Activated T-cell treated with anti-CD3 and anti-CD28 coated beads, Interleukin-2, amount 50 U/mL, for 24 hours (primary cell): ENCODE measurements around the gene SDS.
"Not testable (repeated sequence)": the region's sequence is repeated elsewhere in the genome, so short reads cannot be mapped to it uniquely, and the experiment has no call there.

Experiments used
- DNase-seq: peaks from one replicate; pipeline ENCODE4 v3.0.0-alpha.2; 2020
- H3K27ac Mint-ChIP-seq: 2 replicates; pipeline ENCODE4 v1.8.0; 2020; ENCODE audit warnings: mild to moderate bottlenecking, mixed read lengths
- H3K27me3 Mint-ChIP-seq: 2 replicates; pipeline ENCODE4 v1.8.0; 2020; ENCODE audit warnings: mixed read lengths
- H3K36me3 Mint-ChIP-seq: 2 replicates; pipeline ENCODE4 v1.8.0; 2020; ENCODE audit warnings: low read depth, mixed read lengths
- H3K4me1 Mint-ChIP-seq: 2 replicates; pipeline ENCODE4 v1.8.0; 2020; ENCODE audit warnings: low read depth, mixed read lengths
- H3K4me3 Mint-ChIP-seq: 2 replicates; pipeline ENCODE4 v1.8.0; 2020; ENCODE audit warnings: mild to moderate bottlenecking, moderate library complexity, mixed read lengths
- H3K9me3 Mint-ChIP-seq: 2 replicates; pipeline ENCODE4 v1.8.0; 2020; ENCODE audit warnings: mixed read lengths

The SDS gene

DNA sequence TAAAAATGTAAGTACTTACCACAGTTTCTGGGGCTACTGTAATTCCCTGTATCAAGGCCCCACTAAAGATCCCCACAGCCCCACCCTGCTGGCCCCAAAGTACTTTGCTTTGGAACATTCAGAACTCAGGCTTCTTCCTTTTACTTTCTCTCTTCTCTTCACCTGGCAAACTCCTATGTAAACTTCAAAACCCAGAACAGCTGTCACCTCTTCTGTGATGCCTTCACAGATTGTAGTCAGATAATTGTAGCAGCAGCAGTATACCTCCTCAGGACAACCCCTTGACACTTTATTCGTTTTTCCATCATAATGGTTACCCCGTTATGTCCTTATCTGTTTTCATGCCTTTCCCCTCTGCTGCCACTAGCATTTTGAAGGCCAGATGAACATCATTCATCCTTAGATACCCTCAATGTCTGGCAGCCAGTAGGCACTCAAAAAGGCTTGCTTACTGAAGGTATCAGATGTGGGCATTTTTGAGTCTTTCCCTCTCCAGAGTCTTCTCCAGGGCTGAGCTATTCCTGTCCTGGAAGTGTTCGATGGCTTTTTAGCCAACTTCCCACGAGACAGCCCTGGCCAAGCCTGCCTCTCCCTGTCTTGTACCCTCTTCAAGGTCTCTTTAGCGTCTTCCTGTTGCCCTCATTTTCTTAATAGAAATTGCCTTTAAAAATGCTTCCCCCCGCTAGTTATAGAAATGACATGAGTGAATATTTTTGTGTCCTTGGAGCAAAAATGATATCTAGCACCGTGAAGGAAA lies 37.9 kb downstream of the SDS start:
- no peak for DNase-seq
- H3K27me3 Mint-ChIP-seq, result no peaks in the 10 kb centered on the region
- H3K4me3 Mint-ChIP-seq, result no peak overlapping the region
- peaks cover 47% of the 10 kb centered on the region for H3K36me3 Mint-ChIP-seq
- H3K27ac Mint-ChIP-seq, result no peak overlapping the region
- H3K9me3 Mint-ChIP-seq, result no peaks in the 10 kb centered on the region
- peaks cover 6% of the 10 kb centered on the region for H3K4me1 Mint-ChIP-seq

DNA sequence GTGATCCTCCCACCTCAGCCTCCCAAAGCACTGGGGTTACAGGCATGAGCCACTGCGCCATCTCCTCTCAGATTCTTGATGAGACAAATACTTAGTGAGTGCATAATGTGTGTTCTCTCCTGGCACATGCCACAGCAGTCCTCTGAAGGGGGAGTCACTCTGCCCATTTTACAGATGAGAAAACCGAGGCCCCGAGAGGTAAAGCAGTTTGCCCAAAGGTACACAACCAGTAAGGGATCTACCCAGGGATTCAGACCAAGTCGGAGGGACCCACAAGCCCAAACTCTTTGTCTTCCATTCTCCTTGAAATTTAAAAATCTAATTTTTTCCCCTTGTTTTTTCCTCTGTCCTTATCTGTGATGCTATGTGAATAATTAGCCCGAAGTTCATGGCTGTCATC lies 39.0 kb downstream of the SDS start:
- Mint-ChIP-seq H3K4me1 (peaks cover 14% of the 10 kb centered on the region), H3K9me3 (no peaks in the 10 kb centered on the region), H3K4me3 (no peak overlapping the region), H3K27me3 (no peaks in the 10 kb centered on the region), H3K36me3 (peaks cover 46% of the 10 kb centered on the region), H3K27ac (no peak overlapping the region)
- DNase-seq, result no peak

DNA sequence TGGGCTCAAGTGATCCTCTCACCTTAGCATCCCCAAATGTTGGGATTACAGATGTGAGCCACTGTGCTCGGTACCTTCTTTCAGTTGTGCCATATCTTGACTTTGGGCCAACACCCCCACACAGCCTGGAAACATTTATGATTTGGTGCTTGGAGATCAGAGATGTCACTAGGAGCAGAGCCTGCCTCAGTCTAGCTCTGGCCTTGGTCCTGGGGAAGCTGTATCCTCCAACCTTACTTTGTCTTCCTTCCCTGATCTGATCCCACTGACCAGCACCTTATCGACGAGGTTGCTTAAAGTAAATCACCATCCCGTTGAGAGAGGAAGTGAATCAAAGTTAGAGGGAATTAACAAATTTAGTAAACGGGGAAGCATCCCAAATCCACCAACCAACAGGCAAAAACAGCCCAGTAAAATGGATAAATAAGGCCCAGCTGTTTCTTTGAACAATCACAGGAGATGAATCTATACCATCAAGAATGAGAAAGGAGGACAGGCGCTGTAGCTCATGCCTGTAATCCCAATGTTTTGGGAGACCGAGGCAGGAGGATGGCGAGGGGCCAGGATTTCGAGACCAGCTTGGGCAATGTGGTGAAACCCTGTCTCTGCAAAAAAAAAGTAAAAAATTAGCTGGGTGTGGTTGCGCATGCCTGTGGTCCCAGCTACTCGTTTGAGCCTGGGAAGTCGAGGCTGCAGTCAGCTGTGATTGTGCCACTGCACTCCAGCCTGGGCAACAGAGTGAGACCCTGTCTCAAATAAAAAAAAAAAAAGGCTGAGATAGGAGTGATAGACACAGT lies 41.9 kb downstream of the SDS start:
- no peaks in the 10 kb centered on the region for H3K9me3 Mint-ChIP-seq
- H3K36me3 Mint-ChIP-seq, result peaks cover 34% of the 10 kb centered on the region
- H3K27ac Mint-ChIP-seq, result no peak overlapping the region
- no peak overlapping the region for H3K4me3 Mint-ChIP-seq
- H3K27me3 Mint-ChIP-seq, result no peaks in the 10 kb centered on the region
- DNase-seq, result no peak
- H3K4me1 Mint-ChIP-seq, result peaks cover 21% of the 10 kb centered on the region

DNA sequence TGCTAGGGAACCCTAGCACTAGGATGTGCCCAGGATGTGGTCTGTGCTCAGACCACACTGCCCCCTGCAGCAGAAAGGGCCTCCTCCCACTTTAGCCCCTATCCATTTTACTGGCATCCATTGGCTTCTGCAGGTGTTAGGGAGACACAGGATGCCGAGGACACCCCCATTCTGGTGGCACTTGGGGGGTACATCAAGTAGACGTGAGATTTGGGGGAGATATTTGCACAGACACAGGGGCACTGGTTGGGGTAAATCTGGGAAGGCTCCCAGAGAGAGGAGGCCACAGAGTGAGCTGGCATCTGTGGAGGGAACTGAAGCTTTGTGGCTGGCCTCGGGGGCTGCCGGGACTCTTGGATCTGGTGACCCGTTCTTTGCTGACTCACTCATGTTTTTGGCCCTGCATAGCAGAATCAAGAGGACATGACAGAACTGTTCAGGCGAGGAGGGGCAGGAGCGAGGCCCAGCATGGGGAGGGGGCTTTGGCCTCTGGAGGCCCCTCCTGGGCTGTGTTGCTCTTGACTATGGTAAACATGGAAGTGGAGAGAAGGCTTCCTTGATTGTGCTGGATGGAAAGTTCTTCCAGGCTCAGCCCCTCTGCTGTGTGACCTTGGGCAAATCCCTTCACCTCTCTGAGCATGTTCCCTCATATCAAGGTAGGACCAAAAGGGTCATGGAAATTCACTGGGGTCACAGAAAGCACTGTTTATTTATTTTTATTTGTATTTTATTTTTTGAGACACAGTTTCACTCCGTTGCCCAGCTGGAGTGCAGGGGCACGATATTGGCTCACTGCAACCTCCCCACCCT lies 43.5 kb downstream of the SDS start:
- DNase-seq, result no peak
- Mint-ChIP-seq H3K27me3 (no peaks in the 10 kb centered on the region), H3K4me3 (peak overlapping the region; percentile 84), H3K4me1 (peaks cover 21% of the 10 kb centered on the region), H3K36me3 (peaks cover 28% of the 10 kb centered on the region), H3K9me3 (no peaks in the 10 kb centered on the region), H3K27ac (peak overlapping the region; percentile 89)

DNA sequence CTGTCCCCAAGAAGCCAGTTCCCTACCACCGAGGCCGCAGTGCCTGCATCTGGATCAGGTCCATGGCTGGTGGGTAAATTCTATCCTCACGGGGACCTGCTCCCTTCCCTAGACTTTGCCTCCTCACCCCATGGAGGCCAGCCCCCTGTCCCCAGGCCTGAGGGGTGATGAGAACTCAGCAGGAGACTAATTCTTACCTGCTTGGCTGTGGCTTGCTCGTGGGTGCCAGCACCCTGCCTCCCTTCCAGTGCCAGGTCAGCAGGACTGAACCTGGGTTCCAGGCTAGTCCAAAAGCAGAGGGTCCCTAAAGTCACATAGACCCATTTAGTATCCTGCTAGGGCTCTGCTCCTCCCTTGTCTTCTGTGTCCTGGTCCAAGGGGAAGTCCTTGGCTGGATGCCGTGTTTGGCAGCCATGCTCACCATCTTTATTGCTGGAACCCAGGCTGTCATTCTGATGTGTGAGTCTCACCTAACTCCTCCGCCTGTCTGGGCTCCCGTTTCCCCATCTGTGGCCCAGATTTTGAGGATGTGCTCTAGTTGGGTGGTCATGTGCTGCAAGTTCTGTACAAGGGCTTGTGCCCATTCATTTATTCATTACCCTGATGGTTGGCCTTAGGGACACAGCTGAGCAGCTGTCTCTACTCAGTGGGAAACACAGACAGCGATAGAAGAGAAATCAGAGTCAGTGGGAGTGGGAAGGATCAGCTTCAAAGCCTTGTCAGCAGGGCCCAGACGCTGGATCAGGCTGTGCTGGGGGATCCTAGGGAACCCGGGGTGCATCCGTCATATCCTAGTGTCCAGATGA lies 44.4 kb downstream of the SDS start:
- Mint-ChIP-seq H3K4me3 (peak overlapping the region; percentile 84), H3K36me3 (peaks cover 21% of the 10 kb centered on the region), H3K4me1 (peaks cover 21% of the 10 kb centered on the region), H3K27ac (peak overlapping the region; percentile 89), H3K27me3 (no peaks in the 10 kb centered on the region), H3K9me3 (no peaks in the 10 kb centered on the region)
- DNase-seq, result no peak

DNA sequence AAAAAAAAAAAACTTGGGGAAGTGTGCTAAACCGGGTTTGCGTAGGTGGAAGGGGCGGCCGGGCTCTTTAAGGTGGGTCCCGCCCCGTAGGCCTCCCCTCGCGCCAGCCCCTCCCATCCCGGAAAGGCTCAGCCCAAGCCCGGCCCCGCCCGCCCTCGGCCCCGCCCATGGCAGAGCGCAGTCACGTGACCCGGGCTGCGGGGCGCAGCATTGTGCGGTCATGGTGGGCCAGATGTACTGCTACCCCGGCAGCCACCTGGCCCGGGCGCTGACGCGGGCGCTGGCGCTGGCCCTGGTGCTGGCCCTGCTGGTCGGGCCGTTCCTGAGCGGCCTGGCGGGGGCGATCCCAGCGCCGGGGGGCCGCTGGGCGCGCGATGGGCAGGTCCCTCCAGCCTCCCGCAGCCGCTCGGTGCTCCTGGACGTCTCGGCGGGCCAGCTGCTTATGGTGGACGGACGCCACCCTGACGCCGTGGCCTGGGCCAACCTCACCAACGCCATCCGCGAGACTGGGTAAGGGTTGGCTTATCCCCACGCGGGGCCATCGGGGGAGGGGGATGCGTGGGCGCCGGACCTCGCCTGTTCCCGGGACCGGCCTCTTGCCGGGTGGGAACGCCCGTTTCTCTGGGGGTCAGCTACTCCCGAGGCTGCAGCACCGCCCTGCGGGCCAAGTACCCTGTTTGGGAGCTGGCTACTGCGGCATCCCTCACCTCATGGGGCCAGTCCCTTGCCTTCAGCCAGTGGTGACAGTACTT lies 45.1 kb downstream of the SDS start, which contains the start of gene PLBD2:
PLBD2 (plus strand) TSS at position 207 of the 752 bp plus-strand sequence; CDS start at position 221, 14 bp downstream.
- H3K27me3 Mint-ChIP-seq, result no peaks in the 10 kb centered on the region
- H3K36me3 Mint-ChIP-seq, result peaks cover 13% of the 10 kb centered on the region
- peaks cover 21% of the 10 kb centered on the region for H3K4me1 Mint-ChIP-seq
- no peaks in the 10 kb centered on the region for H3K9me3 Mint-ChIP-seq
- H3K4me3 Mint-ChIP-seq, result peak within 1 kb of the TSS; percentile 84
- peak within 1 kb of the TSS; percentile 92 for H3K27ac Mint-ChIP-seq
- peak; percentile 94 for DNase-seq

DNA sequence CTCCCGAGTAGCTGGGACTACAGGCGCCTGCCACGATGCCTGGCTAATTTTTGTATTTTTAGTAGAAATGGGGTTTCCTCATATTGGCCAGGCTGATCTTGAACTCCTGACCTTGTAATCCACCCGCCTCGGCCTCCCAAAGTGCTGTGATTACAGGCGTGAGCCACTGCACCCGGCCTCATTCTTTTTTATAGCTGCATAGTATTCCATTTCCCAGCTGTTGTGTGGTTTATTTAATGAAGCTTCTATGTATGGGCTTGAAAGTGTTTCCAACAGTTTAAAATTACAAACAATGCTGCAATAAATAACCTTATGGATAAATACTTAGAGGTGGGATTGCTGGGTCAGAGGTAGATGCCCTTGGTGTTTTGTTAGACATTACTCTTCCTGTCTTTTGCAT lies 49.5 kb downstream of the SDS start:
- H3K36me3 Mint-ChIP-seq, H3K4me3 Mint-ChIP-seq, H3K27ac Mint-ChIP-seq, DNase-seq, H3K9me3 Mint-ChIP-seq, H3K27me3 Mint-ChIP-seq, H3K4me1 Mint-ChIP-seq: not testable (repeated sequence)

DNA sequence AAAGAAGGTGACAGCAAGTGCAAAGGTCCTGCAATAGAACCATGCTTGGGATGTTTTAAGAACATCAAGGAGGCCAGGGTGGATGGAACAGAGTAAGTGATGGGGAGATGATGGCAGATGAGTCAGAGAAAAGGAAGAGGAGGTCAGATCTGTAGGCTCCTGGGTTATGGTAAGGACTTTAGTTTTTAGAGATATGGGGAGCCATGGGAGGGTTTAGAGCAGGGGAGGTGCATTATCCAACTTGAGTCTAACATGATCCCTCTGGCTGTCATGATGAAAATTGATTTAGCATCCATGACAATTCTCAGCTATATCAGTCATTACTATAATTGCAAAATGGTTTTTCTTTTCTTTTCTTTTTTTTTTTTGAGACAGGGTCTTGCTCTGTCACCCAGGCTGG lies 52.6 kb downstream of the SDS start:
- Mint-ChIP-seq H3K9me3 (no peaks in the 10 kb centered on the region), H3K27ac (no peak overlapping the region), H3K4me3 (no peak overlapping the region), H3K36me3 (no peaks in the 10 kb centered on the region), H3K4me1 (no peaks in the 10 kb centered on the region), H3K27me3 (no peaks in the 10 kb centered on the region)
- DNase-seq, result no peak

DNA sequence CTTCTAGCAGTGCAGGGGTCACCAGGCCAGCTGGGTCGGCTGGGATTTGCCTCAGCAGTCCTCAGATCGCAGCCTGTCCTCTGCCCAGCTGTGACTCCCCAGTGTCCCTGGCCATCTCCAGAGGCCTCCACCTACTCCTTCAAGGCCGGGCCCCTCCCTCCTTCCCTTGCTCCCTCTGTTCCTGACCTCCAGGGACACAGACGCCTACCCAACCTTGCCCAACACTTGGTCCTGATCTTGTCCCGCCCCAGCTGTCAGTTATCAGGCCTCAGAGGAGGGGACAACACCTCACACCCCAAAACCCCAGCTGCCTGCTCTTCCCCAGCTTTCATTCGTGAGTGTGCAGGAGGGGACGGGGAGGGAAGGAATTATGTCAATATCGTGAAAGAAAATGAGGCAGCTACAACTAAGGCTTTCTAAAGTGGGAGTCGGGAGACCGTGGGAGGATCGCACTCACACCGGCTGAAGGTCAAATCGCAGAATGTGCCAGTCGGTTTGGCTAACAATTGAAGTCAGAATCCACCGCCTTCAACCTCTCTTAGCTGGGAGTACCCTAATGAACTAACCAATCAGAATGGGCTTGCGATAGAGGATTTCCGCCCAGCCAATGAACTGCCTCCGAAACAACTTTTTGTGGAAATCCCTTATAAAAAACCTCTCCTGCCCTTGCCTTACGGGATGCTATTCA lies 54.7 kb downstream of the SDS start:
- H3K27ac Mint-ChIP-seq, result no peak overlapping the region
- no peaks in the 10 kb centered on the region for H3K36me3 Mint-ChIP-seq
- no peak for DNase-seq
- no peaks in the 10 kb centered on the region for H3K9me3 Mint-ChIP-seq
- no peak overlapping the region for H3K4me3 Mint-ChIP-seq
- no peaks in the 10 kb centered on the region for H3K27me3 Mint-ChIP-seq
- H3K4me1 Mint-ChIP-seq, result no peaks in the 10 kb centered on the region

DNA sequence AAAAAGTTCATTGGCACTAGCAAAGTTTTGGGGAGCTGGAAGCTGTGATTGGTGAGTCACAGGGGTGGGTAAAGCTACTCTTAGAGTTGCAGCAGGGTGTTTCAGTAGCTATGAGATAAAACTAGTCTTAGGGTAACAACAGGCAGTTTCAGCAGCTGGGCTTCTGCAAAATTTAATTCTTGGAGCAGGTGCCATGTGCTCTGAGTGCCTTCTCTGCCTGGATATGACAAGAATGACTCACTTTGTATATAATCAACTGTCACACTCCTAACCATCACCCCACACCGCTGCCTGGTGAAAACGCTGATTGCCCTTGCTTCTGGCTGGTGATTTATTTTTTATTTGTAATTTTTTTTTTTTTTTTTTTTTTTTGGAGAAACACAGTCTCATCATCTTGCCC lies 55.8 kb downstream of the SDS start:
- Mint-ChIP-seq H3K27ac (no peak overlapping the region), H3K9me3 (no peaks in the 10 kb centered on the region), H3K4me1 (no peaks in the 10 kb centered on the region), H3K36me3 (no peaks in the 10 kb centered on the region), H3K4me3 (no peak overlapping the region), H3K27me3 (no peaks in the 10 kb centered on the region)
- no peak for DNase-seq

DNA sequence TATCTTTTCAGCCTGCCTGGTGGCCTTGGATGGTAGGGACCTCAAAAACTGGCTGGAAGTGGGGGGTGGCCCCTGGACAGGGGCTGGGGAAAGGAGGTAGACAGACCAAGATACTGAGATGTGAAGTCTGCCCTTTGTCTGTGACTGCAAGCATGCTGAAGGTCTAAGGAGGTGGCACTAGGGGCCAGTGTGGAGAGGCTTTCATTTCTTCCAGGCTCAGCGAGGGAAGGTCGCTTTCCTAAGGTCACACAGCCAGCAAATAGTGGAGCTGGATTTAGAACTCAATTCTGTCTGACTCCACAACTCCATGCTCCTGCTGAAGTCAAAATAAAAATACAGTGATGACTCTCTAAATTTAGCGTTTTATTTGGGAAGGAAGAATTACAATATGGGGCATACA lies 56.6 kb downstream of the SDS start:
- Mint-ChIP-seq H3K9me3 (no peaks in the 10 kb centered on the region), H3K36me3 (no peaks in the 10 kb centered on the region), H3K27ac (no peak overlapping the region), H3K27me3 (no peaks in the 10 kb centered on the region), H3K4me3 (no peak overlapping the region), H3K4me1 (no peaks in the 10 kb centered on the region)
- DNase-seq, result no peak

DNA sequence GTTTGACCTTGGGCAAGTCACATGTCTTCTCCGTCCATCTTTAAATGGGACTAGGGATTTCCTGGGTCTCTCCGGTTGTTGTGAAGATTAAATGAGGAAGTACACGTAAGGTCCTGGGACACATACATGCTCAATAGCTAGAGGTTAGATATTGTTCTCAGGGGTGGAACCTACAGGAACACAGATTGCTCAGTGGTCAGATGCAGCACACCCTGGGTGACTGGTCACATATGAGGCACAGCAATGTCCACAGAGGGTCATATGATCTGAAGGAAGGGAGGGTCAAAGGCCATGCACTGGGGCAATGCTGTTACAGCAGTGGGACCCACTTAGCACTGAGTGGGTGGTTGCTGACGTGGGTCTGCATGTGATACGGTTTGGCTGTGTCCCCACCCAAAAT lies 57.3 kb downstream of the SDS start:
- H3K27me3 Mint-ChIP-seq, result no peaks in the 10 kb centered on the region
- H3K27ac Mint-ChIP-seq, result no peak overlapping the region

DNA sequence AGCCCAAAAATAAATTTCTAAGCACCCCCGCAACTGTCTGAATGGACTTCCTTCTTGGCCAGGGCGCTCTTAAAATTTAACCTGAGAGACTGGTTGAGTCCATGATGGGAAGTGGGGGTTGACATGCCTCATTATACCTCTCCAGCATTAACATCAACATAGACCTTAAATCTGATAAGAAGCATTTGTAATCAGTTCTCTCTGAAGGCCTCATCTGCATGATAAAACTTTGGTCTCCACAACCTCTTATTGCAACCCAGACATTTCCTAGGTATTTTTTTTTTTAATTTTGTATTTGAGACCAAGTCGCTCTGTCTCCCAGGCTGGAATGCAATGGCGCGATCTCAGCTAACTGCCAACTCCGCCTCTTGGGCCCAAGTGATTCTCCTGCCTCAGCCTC lies 58.4 kb downstream of the SDS start:
- Mint-ChIP-seq H3K27me3 (no peaks in the 10 kb centered on the region), H3K4me3 (no peak overlapping the region), H3K27ac (no peak overlapping the region), H3K9me3 (no peaks in the 10 kb centered on the region), H3K4me1 (no peaks in the 10 kb centered on the region), H3K36me3 (no peaks in the 10 kb centered on the region)
- DNase-seq, result no peak

More for the DNA sequence above, 57.3 kb downstream of the SDS start:
- DNase-seq, result no peak
- no peaks in the 10 kb centered on the region for H3K9me3 Mint-ChIP-seq
- H3K4me1 Mint-ChIP-seq, result no peaks in the 10 kb centered on the region
- no peak overlapping the region for H3K4me3 Mint-ChIP-seq
- H3K36me3 Mint-ChIP-seq, result no peaks in the 10 kb centered on the region
